ENCODE results near the gene CLTCL1. TPM values are rescaled to one million over a fixed set of nuclear protein-coding genes. Genes with fewer than 3 reads are reported as not detected.

The CLTCL1 gene
- total and polyA plus RNA-seq, 9 of the 15 experiments (the other 6 are each of a cell fraction or from before 2014, with no cell fraction given), result 1.1 to 11.7 (median 5.0) TPM

- no peak for TF ChIP-seq XRCC3 (IDR thresholded peaks at IDR 0.05)
- TF ChIP-seq, protein P1, sequence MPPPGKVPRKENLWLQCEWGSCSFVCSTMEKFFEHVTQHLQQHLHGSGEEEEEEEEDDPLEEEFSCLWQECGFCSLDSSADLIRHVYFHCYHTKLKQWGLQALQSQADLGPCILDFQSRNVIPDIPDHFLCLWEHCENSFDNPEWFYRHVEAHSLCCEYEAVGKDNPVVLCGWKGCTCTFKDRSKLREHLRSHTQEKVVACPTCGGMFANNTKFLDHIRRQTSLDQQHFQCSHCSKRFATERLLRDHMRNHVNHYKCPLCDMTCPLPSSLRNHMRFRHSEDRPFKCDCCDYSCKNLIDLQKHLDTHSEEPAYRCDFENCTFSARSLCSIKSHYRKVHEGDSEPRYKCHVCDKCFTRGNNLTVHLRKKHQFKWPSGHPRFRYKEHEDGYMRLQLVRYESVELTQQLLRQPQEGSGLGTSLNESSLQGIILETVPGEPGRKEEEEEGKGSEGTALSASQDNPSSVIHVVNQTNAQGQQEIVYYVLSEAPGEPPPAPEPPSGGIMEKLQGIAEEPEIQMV (tag; conservative IDR thresholded peaks at IDR 0.05; ENCODE audit: low read depth), result no peak
- TF ChIP-seq SAFB (IDR thresholded peaks at IDR 0.05; ENCODE audit: borderline replicate concordance, low read depth, low read length), result no peak
- TF ChIP-seq TBP (optimal IDR thresholded peaks at IDR 0.05; ENCODE audit: low read depth, low read length), result no peak
- TF ChIP-seq ZNF146 (CRISPR knock-in tag; IDR thresholded peaks at IDR 0.05; ENCODE audit: unreplicated experiment), result peak; percentile 58
- TF ChIP-seq, protein P2, sequence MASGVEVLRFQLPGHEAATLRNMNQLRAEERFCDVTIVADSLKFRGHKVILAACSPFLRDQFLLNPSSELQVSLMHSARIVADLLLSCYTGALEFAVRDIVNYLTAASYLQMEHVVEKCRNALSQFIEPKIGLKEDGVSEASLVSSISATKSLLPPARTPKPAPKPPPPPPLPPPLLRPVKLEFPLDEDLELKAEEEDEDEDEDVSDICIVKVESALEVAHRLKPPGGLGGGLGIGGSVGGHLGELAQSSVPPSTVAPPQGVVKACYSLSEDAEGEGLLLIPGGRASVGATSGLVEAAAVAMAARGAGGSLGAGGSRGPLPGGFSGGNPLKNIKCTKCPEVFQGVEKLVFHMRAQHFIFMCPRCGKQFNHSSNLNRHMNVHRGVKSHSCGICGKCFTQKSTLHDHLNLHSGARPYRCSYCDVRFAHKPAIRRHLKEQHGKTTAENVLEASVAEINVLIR (CRISPR knock-in tag; IDR thresholded peaks at IDR 0.05), result no peak
- TF ChIP-seq, protein P3, sequence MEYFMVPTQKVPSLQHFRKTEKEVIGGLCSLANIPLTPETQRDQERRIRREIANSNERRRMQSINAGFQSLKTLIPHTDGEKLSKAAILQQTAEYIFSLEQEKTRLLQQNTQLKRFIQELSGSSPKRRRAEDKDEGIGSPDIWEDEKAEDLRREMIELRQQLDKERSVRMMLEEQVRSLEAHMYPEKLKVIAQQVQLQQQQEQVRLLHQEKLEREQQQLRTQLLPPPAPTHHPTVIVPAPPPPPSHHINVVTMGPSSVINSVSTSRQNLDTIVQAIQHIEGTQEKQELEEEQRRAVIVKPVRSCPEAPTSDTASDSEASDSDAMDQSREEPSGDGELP (CRISPR knock-in tag; IDR thresholded peaks at IDR 0.05; ENCODE audit: borderline replicate concordance), result no peak
- no peak for TF ChIP-seq MLLT1 (IDR thresholded peaks at IDR 0.05)
These were observed 4.2 kb upstream of the CLTCL1 start (continued) for GRCh38 chr22:19295733-19296132.
